Peyer's patch (tissue), 4 donors: ENCODE data around the gene LMAN1. TPM values are rescaled to one million over a fixed set of nuclear protein-coding genes. Genes with fewer than 3 reads are reported as not detected.

Experiments
- DNase-seq, 3 donors: peaks; one replicate each; pipeline ENCODE4 v3.0.0-alpha.2; 2017 to 2019
- H3K27ac ChIP-seq, 4 donors: fragments of 200-600 bp; sonication (generic); one replicate each; pipeline ENCODE4 v1.5.1; 2016 to 2019
- H3K27me3 ChIP-seq, 2 donors: fragments of 200-600 bp; sonication (generic); one replicate each; pipeline ENCODE4 v1.5.1; 2019
- H3K36me3 ChIP-seq, 3 donors: fragments of 200-600 bp; sonication (generic); one replicate each; pipeline ENCODE4 v1.5.1; 2016 to 2019
- H3K4me1 ChIP-seq, 4 donors: fragments of 200-600 bp; sonication (generic); one replicate each; pipeline ENCODE4 v1.5.1; 2016 to 2019
- H3K4me3 ChIP-seq, 4 donors: fragments of 200-600 bp; sonication (generic); 1 replicate in 3 of 4; 2 replicates in 1 of 4; pipeline ENCODE4 v1.5.1; 2016 to 2019; ENCODE audit warnings: mild to moderate bottlenecking in 1 of 4
- H3K9me3 ChIP-seq, 4 donors: fragments of 200-600 bp; sonication (generic); one replicate each; pipeline ENCODE4 v1.5.1; 2016 to 2019; ENCODE audit warnings: mild to moderate bottlenecking in 1 of 4
- CTCF ChIP-seq, 6 experiments: fragments of 450-650 bp in 4 of 6; fragments of 200-600 bp in 2 of 6; sonication (generic) in 1 of 6; IDR thresholded peaks; one replicate each; pipeline ENCODE4 v1.5.1; 2017 to 2019; ENCODE audit warnings: antibody characterized with exemption in 6 of 6, mild to moderate bottlenecking in 3 of 6, moderate library complexity in 1 of 6
- POLR2A ChIP-seq, 2 donors: fragments of 450-650 bp; IDR thresholded peaks; one replicate each; pipeline ENCODE4 v1.5.1; 2017; ENCODE audit warnings: antibody characterized with exemption in 2 of 2, mild to moderate bottlenecking in 2 of 2, moderate library complexity in 2 of 2
- total RNA-seq, 4 donors: library from RNA; depleted of rRNA; stranded (reverse); fragments of >200 nt; gene quantifications; one replicate each; pipeline ENCODE4 v1.1.0, GENCODE V29; 2016

LMAN1 gene
- total RNA-seq, 4 donors from 2014 or later, result 59.7 to 78.5 (median 63.2) TPM

- Histone ChIP-seq H3K9me3 (no peaks in the 10 kb centered on the region), H3K4me1 (no peaks in the 10 kb centered on the region), H3K36me3 (no peaks in the 10 kb centered on the region), H3K4me3 (no peak overlapping the region), H3K27ac (no peak overlapping the region), H3K27me3 (no peaks in the 10 kb centered on the region)
- TF ChIP-seq CTCF (IDR thresholded peaks at IDR 0.05) (no peak), POLR2A (IDR thresholded peaks at IDR 0.05) (no peak)
- no peak for DNase-seq
Measured at GRCh38 chr18:59388817-59389216, 29.8 kb upstream of the LMAN1 start.

DNA sequence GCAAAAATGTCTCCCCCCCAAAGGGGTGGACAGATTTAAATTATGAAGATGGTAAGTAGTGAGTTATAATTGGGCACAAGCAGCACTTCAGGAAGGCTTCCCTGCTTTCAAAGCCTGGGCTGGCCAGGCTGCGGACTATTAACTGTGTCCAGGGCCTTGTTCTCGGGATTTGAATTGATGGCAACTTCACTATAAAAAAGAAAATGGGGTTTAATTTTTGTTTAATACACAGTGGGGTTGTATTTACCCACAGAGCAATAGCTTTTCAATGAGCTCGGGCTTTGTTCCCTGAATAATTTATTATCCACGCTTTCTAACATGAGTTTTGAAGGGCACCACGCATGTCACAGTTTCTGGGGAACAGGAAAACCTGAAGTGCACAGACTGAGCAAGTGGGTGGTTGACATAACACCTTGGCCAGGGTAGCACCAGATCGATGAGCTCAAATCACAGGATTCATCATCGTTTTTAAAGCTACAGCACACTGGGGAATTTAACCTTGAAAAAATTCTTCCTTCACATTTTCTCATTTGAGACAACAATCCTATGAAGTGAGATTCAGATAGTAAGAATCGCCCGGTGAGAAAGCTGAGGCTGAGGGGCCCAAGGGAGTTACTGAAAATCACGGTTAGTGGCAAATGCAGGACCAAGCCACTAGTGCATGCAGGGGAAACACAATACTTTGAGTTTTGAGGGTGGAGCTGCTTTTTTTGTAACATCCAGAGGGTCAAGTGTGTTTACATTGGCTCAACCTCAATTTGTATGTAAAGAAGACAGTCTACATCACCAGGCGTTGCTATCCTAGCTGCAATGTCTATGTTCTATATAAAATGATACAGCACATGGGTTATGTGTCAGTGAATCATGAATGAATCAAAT, 28.9 kb upstream of the LMAN1 start:
- Histone ChIP-seq H3K4me3 (no peak overlapping the region), H3K4me1 (no peaks in the 10 kb centered on the region), H3K36me3 (no peaks in the 10 kb centered on the region), H3K9me3 (no peaks in the 10 kb centered on the region), H3K27me3 (no peaks in the 10 kb centered on the region), H3K27ac (no peak overlapping the region)
- DNase-seq, result no peak
- TF ChIP-seq POLR2A (IDR thresholded peaks at IDR 0.05), result no peak
- no peak for TF ChIP-seq CTCF (IDR thresholded peaks at IDR 0.05)

- H3K36me3 ChIP-seq, result no peaks in the 10 kb centered on the region
- TF ChIP-seq POLR2A (IDR thresholded peaks at IDR 0.05), result no peak
- TF ChIP-seq CTCF (IDR thresholded peaks at IDR 0.05), result no peak
- no peak for DNase-seq
Measured at GRCh38 chr18:59386909-59387686, 28.0 kb upstream of the LMAN1 start.

GRCh38 chr18:59385191-59385590, 26.1 kb upstream of the LMAN1 start:
- H3K27me3 ChIP-seq, result no peaks in the 10 kb centered on the region
- H3K4me3 ChIP-seq, result no peak overlapping the region
- H3K9me3 ChIP-seq, result no peaks in the 10 kb centered on the region
- TF ChIP-seq POLR2A (IDR thresholded peaks at IDR 0.05) (no peak), CTCF (IDR thresholded peaks at IDR 0.05) (no peak)
- H3K36me3 ChIP-seq, result no peaks in the 10 kb centered on the region
- H3K4me1 ChIP-seq, result no peaks in the 10 kb centered on the region
- no peak overlapping the region for H3K27ac ChIP-seq
- DNase-seq, result no peak

More at GRCh38 chr18:59386909-59387686, 28.0 kb upstream of the LMAN1 start:
- Histone ChIP-seq H3K4me1 (no peaks in the 10 kb centered on the region), H3K4me3 (no peak overlapping the region), H3K27me3 (no peaks in the 10 kb centered on the region), H3K9me3 (no peaks in the 10 kb centered on the region), H3K27ac (no peak overlapping the region)

GRCh38 chr18:59383851-59384250, 24.8 kb upstream of the LMAN1 start:
- Histone ChIP-seq H3K27ac (no peak overlapping the region), H3K27me3 (no peaks in the 10 kb centered on the region), H3K4me1 (no peaks in the 10 kb centered on the region), H3K9me3 (no peaks in the 10 kb centered on the region), H3K4me3 (no peak overlapping the region), H3K36me3 (no peaks in the 10 kb centered on the region)
- TF ChIP-seq CTCF (IDR thresholded peaks at IDR 0.05), result no peak
- no peak for TF ChIP-seq POLR2A (IDR thresholded peaks at IDR 0.05)
- DNase-seq, result no peak
